Testis (tissue), 3 donors: ENCODE results near the gene TMEM35A. TPM values are rescaled to one million over a fixed set of nuclear protein-coding genes. Genes with fewer than 3 reads are reported as not detected.

Source experiments
- DNase-seq: peaks from one replicate; pipeline ENCODE4 v3.0.0-alpha.2; 2019
- H3K27ac ChIP-seq, 2 donors: fragments of 200-600 bp; sonication (generic); one replicate each; pipeline ENCODE4 v1.5.1; 2019
- H3K27me3 ChIP-seq: fragments of 200-600 bp; sonication (generic); one replicate; pipeline ENCODE4 v1.5.1; 2019
- H3K36me3 ChIP-seq: fragments of 200-600 bp; sonication (generic); one replicate; pipeline ENCODE4 v1.5.1; 2017; ENCODE audit warnings: low read depth; ENCODE audit errors: missing control alignments
- H3K4me1 ChIP-seq: fragments of 200-600 bp; sonication (generic); one replicate; pipeline ENCODE4 v1.5.1; 2019
- H3K4me3 ChIP-seq, 2 donors: fragments of 200-600 bp; sonication (generic); one replicate each; pipeline ENCODE4 v1.5.1; 2017 to 2019
- H3K9me3 ChIP-seq: fragments of 200-600 bp; sonication (generic); one replicate; pipeline ENCODE4 v1.5.1; 2017
- POLR2A ChIP-seq: fragments of 450-650 bp; IDR thresholded peaks from one replicate; pipeline ENCODE4 v1.6.1; 2017; ENCODE audit warnings: antibody characterized with exemption, mild to moderate bottlenecking, moderate library complexity
- WGBS, 2 donors: methylation state at CpG; one replicate each; pipeline ENCODE4 v1.1.5; 2018; 5-methylcytosine and 5-hydroxymethylcytosine counted together
- intact Hi-C: fragments of 100-400 bp; cut with DNase I; formaldehyde crosslinking; loops from one replicate; pipeline ENCODE4 v1.15.1; 2023; ENCODE audit warnings: low total_unique reads
- polyA plus RNA-seq: library from polyadenylated mRNA; stranded (reverse); fragments of 350-450 nt; fragmentation: Illumina TruSeq; extraction: RNeasy Lipid Tissue Mini Kit (QIAGEN cat#74804); gene quantifications from one replicate; pipeline ENCODE4 v1.2.3, GENCODE V29; 2014; ENCODE audit warnings: low read depth, low replicate concordance; ENCODE audit not compliant: insufficient read depth
- total RNA-seq, 2 donors: library from RNA; depleted of rRNA; stranded (reverse); fragments of >200 nt; gene quantifications; one replicate each; pipeline ENCODE4 v1.2.3, GENCODE V29; 2016
- TF ChIP-seq, protein P1 (sequence below), 3 experiments: fragments of 450-650 bp in 2 of 3; fragments of 200-600 bp in 1 of 3; sonication (generic) in 1 of 3; IDR thresholded peaks; one replicate each; pipeline ENCODE4 v1.5.1; 2016 to 2019; ENCODE audit warnings: antibody characterized with exemption in 3 of 3, mild to moderate bottlenecking in 2 of 3, moderate library complexity in 1 of 3

TMEM35A gene
- total and polyA plus RNA-seq, 3 donors from 2014 or later, result 1.6 to 5.5 (median 2.3) TPM

DNA sequence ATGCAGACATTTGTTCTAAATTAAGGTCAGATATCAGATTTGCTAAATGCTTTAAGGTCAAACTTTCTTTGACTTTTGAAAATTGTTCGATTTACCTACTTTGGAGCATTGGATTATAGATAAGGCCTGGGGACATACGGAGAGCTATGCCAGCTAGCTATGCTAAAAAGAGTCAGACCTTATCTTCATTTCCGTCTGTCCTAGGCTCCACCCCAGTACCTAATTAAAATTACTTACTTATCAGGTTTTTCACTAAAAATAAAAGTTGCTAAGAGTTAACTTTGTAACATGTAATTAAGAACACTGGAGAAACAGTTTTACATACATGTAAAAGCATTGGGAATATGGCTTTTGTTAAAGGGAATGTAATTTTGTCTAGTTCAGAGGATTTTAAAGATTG lies 7.1 kb upstream of the TMEM35A start:
- Histone ChIP-seq H3K27me3 (no peaks in the 10 kb centered on the region), H3K4me1 (no peaks in the 10 kb centered on the region), H3K4me3 (no peak overlapping the region), H3K9me3 (no peaks in the 10 kb centered on the region), H3K27ac (no peak overlapping the region), H3K36me3 (no peaks in the 10 kb centered on the region)
- DNase-seq, result no peak
- WGBS, 2 donors, result 55 to 60% methylated on average over 3 of the region's 3 CpGs
- intact Hi-C loops, result no loop called here
- TF ChIP-seq, protein P1, sequence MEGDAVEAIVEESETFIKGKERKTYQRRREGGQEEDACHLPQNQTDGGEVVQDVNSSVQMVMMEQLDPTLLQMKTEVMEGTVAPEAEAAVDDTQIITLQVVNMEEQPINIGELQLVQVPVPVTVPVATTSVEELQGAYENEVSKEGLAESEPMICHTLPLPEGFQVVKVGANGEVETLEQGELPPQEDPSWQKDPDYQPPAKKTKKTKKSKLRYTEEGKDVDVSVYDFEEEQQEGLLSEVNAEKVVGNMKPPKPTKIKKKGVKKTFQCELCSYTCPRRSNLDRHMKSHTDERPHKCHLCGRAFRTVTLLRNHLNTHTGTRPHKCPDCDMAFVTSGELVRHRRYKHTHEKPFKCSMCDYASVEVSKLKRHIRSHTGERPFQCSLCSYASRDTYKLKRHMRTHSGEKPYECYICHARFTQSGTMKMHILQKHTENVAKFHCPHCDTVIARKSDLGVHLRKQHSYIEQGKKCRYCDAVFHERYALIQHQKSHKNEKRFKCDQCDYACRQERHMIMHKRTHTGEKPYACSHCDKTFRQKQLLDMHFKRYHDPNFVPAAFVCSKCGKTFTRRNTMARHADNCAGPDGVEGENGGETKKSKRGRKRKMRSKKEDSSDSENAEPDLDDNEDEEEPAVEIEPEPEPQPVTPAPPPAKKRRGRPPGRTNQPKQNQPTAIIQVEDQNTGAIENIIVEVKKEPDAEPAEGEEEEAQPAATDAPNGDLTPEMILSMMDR (IDR thresholded peaks at IDR 0.05), result no peak
- no peak for TF ChIP-seq POLR2A

DNA sequence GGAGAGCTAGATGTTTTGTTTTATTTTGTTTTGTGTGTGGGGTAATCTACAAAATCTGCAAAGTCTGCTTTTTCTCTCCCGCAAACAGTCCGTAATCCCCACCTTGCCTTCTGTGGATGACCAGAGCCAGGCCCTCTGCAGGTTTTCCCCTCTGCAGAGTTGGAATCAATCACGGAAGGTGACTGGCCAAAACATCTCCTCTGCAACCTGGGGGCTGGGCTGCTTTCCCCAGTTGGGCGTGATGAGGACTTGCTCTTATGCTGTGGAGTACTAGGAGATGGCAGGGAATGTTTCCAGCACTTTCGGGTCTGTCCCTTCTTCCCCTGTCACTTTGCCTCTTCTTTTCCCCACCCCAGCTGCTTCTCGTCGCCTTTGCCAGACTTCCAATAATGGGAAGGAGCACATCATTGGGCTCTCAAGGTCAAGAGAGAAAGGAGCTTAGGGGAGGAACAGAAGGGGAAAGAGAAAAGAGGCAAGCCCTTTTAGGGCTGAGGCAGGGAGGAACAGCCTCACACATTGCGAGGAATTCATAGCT lies 1.1 kb downstream of the TMEM35A start:
- 21 to 60% methylated on average over 1 to 8 of the region's 8 CpGs for WGBS, 2 donors
- Histone ChIP-seq H3K9me3 (no peaks in the 10 kb centered on the region), H3K4me1 (no peaks in the 10 kb centered on the region), H3K4me3 (peak overlapping the region in 1 of 2 donors; percentile 41), H3K27ac (no peak overlapping the region), H3K36me3 (no peaks in the 10 kb centered on the region), H3K27me3 (no peaks in the 10 kb centered on the region)
- DNase-seq, result no peak
- no peak for TF ChIP-seq POLR2A
- TF ChIP-seq, protein P1 (IDR thresholded peaks at IDR 0.05), result no peak
- intact Hi-C loops, result no loop called here

DNA sequence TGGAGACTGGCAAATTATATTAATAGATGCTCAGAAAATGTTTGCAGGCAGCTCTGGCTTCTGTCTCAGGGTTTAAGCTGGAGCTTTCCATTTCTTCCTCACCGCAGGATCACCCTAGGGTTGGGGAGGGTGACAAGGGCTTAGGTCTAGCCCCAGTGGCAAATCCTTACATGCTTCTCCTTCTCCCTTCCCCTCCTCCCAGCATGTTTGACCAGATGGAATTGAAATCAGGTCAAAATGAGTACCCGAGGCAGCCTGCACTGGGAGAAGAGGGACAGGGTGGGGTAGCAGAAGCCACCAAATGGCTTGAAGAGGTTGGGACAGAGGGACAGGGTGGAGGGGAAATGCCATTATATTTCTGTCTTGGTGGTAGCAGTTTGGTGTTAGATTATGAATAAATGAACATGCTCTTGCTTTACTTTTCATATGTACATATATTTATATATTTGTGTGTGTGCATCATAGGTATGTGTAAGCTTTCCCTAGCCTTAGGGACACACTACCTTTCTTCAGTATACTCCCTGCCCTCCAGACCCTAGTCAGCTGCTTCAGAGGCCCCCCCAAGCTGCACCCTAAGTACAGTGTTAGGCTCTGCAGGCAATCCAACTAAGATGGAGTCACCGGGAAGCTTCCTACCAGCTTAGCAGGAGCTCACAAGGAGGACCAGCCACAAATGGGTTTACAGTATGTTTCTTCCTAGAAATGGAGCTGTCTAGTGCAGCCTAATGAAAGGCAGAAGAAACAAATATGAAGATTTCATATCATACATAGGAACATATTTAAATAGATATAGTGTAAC lies 1.8 kb downstream of the TMEM35A start:
- Histone ChIP-seq H3K36me3 (no peaks in the 10 kb centered on the region), H3K27me3 (no peaks in the 10 kb centered on the region), H3K9me3 (no peaks in the 10 kb centered on the region), H3K4me3 (no peak overlapping the region), H3K4me1 (no peaks in the 10 kb centered on the region), H3K27ac (no peak overlapping the region)
- no peak for DNase-seq
- 58 to 69% methylated on average over 2 to 3 of the region's 3 CpGs for WGBS, 2 donors
- intact Hi-C loops, result no loop called here
- TF ChIP-seq, protein P1 (IDR thresholded peaks at IDR 0.05), result no peak
- TF ChIP-seq POLR2A, result no peak

DNA sequence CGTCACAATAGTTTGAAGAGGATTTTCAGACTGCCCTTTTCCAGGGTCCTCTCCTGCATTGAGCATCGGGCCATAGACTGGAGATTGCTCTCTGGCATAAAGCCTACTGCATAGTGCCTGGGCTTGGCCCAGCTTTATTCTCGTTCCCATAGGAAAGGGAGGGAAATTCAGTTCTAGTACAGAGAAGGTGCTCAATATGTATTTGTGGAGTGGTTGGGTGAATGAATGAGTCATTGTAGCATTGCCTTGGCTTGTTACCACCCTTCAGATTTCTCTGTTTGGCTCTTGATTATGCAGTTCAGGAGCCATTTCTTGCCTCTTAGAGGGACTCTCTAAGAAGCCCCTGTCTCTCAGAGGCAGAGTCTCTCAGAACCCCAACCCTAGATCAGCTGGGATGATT lies 2.6 kb downstream of the TMEM35A start:
- no peaks in the 10 kb centered on the region for H3K4me1 ChIP-seq
- H3K27me3 ChIP-seq, result no peaks in the 10 kb centered on the region
- intact Hi-C loops, result no loop called here
- 51 to 57% methylated on average over 2 to 3 of the region's 3 CpGs for WGBS, 2 donors
- no peak overlapping the region for H3K4me3 ChIP-seq
- H3K9me3 ChIP-seq, result no peaks in the 10 kb centered on the region
- no peaks in the 10 kb centered on the region for H3K36me3 ChIP-seq
- H3K27ac ChIP-seq, result no peak overlapping the region
- no peak for TF ChIP-seq POLR2A
- no peak for DNase-seq

DNA sequence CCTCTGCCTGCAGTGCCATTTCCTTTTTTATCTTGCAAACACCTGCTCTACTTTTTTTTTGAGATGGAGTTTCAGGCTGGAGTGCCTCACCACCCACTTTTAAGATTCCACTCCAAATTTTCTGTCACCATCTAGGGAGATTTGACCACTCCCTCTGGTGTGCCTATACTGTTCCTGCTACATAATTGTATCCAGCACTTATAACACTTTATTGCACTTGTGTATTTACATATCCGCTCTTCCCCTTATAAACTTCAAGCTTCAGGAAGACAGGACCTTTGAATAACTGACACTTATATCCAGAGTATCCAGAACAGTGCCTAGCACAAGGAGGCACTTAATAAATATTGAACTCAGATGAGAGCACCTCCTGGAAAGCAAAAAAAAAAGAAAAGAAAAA lies 13.1 kb downstream of the TMEM35A start:
- TF ChIP-seq, protein P1 (IDR thresholded peaks at IDR 0.05), result no peak
- TF ChIP-seq POLR2A, result no peak
- H3K36me3 ChIP-seq, result no peaks in the 10 kb centered on the region
- H3K9me3 ChIP-seq, result no peaks in the 10 kb centered on the region
- intact Hi-C loops, result no loop called here
- no peaks in the 10 kb centered on the region for H3K4me1 ChIP-seq
- DNase-seq, result no peak
- no peak overlapping the region for H3K27ac ChIP-seq
- no peak overlapping the region for H3K4me3 ChIP-seq
- no peaks in the 10 kb centered on the region for H3K27me3 ChIP-seq
- 93 to 100% methylated on average over 1 of the region's 1 CpG for WGBS, 2 donors
